Endodermal cell (in vitro differentiated cells): ENCODE measurements around the gene PRICKLE2. TPM values are rescaled to one million over a fixed set of nuclear protein-coding genes. Genes with fewer than 3 reads are reported as not detected.

Experiments used
- DNase-seq: peaks from one replicate; pipeline ENCODE4 v3.0.0-alpha.2; 2017
- H3K27ac ChIP-seq: 2 replicates; pipeline ENCODE4 v1.5.1; 2013; ENCODE audit warnings: mild to moderate bottlenecking, low read depth, low read length, moderate library complexity
- H3K27me3 ChIP-seq: 2 replicates; pipeline ENCODE4 v1.6.1; 2013; ENCODE audit warnings: mild to moderate bottlenecking, low read length, moderate library complexity; ENCODE audit not compliant: insufficient read depth, control insufficient read depth, poor library complexity, severe bottlenecking
- H3K36me3 ChIP-seq: 2 replicates; pipeline ENCODE4 v1.7.0; 2013; ENCODE audit warnings: mild to moderate bottlenecking, low read length, moderate library complexity; ENCODE audit not compliant: control insufficient read depth, insufficient read depth
- H3K4me1 ChIP-seq: one replicate; pipeline ENCODE4 v1.7.0; 2013; ENCODE audit warnings: low read length; ENCODE audit not compliant: control insufficient read depth, insufficient read depth
- H3K4me3 ChIP-seq: 2 replicates; pipeline ENCODE4 v1.5.1; 2013; ENCODE audit warnings: mild to moderate bottlenecking, low read length, moderate library complexity
- H3K9ac ChIP-seq: 2 replicates; pipeline ENCODE4 v1.6.1; 2013; ENCODE audit warnings: mild to moderate bottlenecking, low read length, moderate library complexity; ENCODE audit not compliant: poor library complexity, severe bottlenecking; ENCODE audit errors: extremely low read depth
- H3K9me3 ChIP-seq: 2 replicates; pipeline ENCODE4 v1.6.1; 2013; ENCODE audit warnings: mild to moderate bottlenecking, low read length, moderate library complexity; ENCODE audit not compliant: control insufficient read depth
- H3K27ac Mint-ChIP-seq: 2 replicates; pipeline ENCODE4 v1.8.0; 2020; ENCODE audit warnings: mixed read lengths
- H3K27me3 Mint-ChIP-seq: 2 replicates; pipeline ENCODE4 v1.8.0; 2021; ENCODE audit warnings: mild to moderate bottlenecking, mixed read lengths; ENCODE audit not compliant: insufficient read depth
- H3K36me3 Mint-ChIP-seq: 2 replicates; pipeline ENCODE4 v1.8.0; 2020; ENCODE audit warnings: low read depth, mixed read lengths
- H3K4me1 Mint-ChIP-seq: 2 replicates; pipeline ENCODE4 v1.8.0; 2020; ENCODE audit warnings: mixed read lengths
- H3K4me3 Mint-ChIP-seq: 2 replicates; pipeline ENCODE4 v1.8.0; 2020; ENCODE audit warnings: mild to moderate bottlenecking, moderate library complexity, mixed read lengths
- H3K9me3 Mint-ChIP-seq: 2 replicates; pipeline ENCODE4 v1.8.0; 2020; ENCODE audit warnings: mild to moderate bottlenecking, mixed read lengths
- CTCF ChIP-seq: fragments of 200-600 bp; sonication (generic); conservative IDR thresholded peaks from 2 replicates; pipeline ENCODE4 v1.5.0; 2021; ENCODE audit warnings: antibody characterized with exemption, mild to moderate bottlenecking
- WGBS, 2 experiments: methylation state at CpG; one replicate each; pipeline versions ENCODE4 v1.1.5 to v1.1.7; 2013; ENCODE audit warnings: missing lambda C conversion rate in 2 of 2, mixed read lengths in 1 of 2; ENCODE audit not compliant: insufficient coverage in 1 of 2, insufficient read length in 1 of 2; 5-methylcytosine and 5-hydroxymethylcytosine counted together
- total RNA-seq, 2 donors: library from RNA; stranded (reverse); fragmentation: NEBNext Ultra II Directional in 1 of 2; extraction: Animal tissue kit (Norgen Biotek cat#: 25700) in 1 of 2; gene quantifications; 2 replicates in 1 of 2; 3 replicates in 1 of 2; pipeline ENCODE4 v1.2.1, GENCODE V29; 2021

Gene PRICKLE2
- total RNA-seq, 2 donors from 2014 or later: 8.5 to 10.4 TPM

GRCh38 chr3:64161481-64161952 lies 63.7 kb downstream of the PRICKLE2 start:
- WGBS, 2 experiments: 19% methylated on average over 2 of the region's 2 CpGs; no CpG with 5 or more reads in 1 of the 2 experiments

GRCh38 chr3:64160000-64160695 lies 65.1 kb downstream of the PRICKLE2 start:
- Histone ChIP-seq H3K27ac (no peak overlapping the region), H3K9me3 (no peaks in the 10 kb centered on the region), H3K9ac (no peak overlapping the region), H3K4me3 (no peak overlapping the region), H3K4me1 (peaks cover 28% of the 10 kb centered on the region), H3K27me3 (no peaks in the 10 kb centered on the region), H3K36me3 (peaks cover 18% of the 10 kb centered on the region)
- Mint-ChIP-seq H3K27ac (no peak overlapping the region), H3K9me3 (no peaks in the 10 kb centered on the region), H3K36me3 (peaks cover 20% of the 10 kb centered on the region), H3K27me3 (no peaks in the 10 kb centered on the region), H3K4me1 (peaks cover 60% of the 10 kb centered on the region), H3K4me3 (no peak overlapping the region)
- no peak for TF ChIP-seq CTCF
- WGBS, 2 experiments: 93 to 97% methylated on average over 8 of the region's 8 CpGs
- no peak for DNase-seq

More at GRCh38 chr3:64161481-64161952, 63.7 kb downstream of the PRICKLE2 start:
- Histone ChIP-seq H3K4me1 (peaks cover 28% of the 10 kb centered on the region), H3K36me3 (peaks cover 10% of the 10 kb centered on the region), H3K9ac (no peak overlapping the region), H3K27ac (no peak overlapping the region), H3K9me3 (no peaks in the 10 kb centered on the region), H3K27me3 (no peaks in the 10 kb centered on the region), H3K4me3 (peak overlapping the region; percentile 15)
- TF ChIP-seq CTCF: no peak
- no peak overlapping the region for H3K27ac Mint-ChIP-seq
- peaks cover 17% of the 10 kb centered on the region for H3K36me3 Mint-ChIP-seq
- H3K4me3 Mint-ChIP-seq: no peak overlapping the region
- no peak for DNase-seq
- no peaks in the 10 kb centered on the region for H3K9me3 Mint-ChIP-seq
- no peaks in the 10 kb centered on the region for H3K27me3 Mint-ChIP-seq
- peaks cover 64% of the 10 kb centered on the region for H3K4me1 Mint-ChIP-seq

GRCh38 chr3:64158334-64158733 lies 66.9 kb downstream of the PRICKLE2 start:
- H3K4me1 Mint-ChIP-seq: peaks cover 55% of the 10 kb centered on the region
- Histone ChIP-seq H3K9me3 (no peaks in the 10 kb centered on the region), H3K36me3 (peaks cover 18% of the 10 kb centered on the region), H3K4me3 (no peak overlapping the region), H3K9ac (no peak overlapping the region), H3K27ac (no peak overlapping the region), H3K27me3 (no peaks in the 10 kb centered on the region), H3K4me1 (peaks cover 28% of the 10 kb centered on the region)
- H3K27ac Mint-ChIP-seq: no peak overlapping the region
- TF ChIP-seq CTCF: no peak
- DNase-seq: no peak
- no peak overlapping the region for H3K4me3 Mint-ChIP-seq
- 88 to 94% methylated on average over 2 to 3 of the region's 3 CpGs for whole genome bisulfite sequencing, 2 experiments
- H3K9me3 Mint-ChIP-seq: no peaks in the 10 kb centered on the region
- peaks cover 26% of the 10 kb centered on the region for H3K36me3 Mint-ChIP-seq
- no peaks in the 10 kb centered on the region for H3K27me3 Mint-ChIP-seq
